ENCODE measurements around the gene CPAMD8. TPM values are rescaled to one million over a fixed set of nuclear protein-coding genes. Genes with fewer than 3 reads are reported as not detected.

The CPAMD8 gene
- total and polyA plus RNA-seq, 2 of the 8 experiments (the other 6 are each of a cell fraction or from before 2014, with no cell fraction given), result 6.1 to 9.2 TPM

- TF ChIP-seq, protein P1, sequence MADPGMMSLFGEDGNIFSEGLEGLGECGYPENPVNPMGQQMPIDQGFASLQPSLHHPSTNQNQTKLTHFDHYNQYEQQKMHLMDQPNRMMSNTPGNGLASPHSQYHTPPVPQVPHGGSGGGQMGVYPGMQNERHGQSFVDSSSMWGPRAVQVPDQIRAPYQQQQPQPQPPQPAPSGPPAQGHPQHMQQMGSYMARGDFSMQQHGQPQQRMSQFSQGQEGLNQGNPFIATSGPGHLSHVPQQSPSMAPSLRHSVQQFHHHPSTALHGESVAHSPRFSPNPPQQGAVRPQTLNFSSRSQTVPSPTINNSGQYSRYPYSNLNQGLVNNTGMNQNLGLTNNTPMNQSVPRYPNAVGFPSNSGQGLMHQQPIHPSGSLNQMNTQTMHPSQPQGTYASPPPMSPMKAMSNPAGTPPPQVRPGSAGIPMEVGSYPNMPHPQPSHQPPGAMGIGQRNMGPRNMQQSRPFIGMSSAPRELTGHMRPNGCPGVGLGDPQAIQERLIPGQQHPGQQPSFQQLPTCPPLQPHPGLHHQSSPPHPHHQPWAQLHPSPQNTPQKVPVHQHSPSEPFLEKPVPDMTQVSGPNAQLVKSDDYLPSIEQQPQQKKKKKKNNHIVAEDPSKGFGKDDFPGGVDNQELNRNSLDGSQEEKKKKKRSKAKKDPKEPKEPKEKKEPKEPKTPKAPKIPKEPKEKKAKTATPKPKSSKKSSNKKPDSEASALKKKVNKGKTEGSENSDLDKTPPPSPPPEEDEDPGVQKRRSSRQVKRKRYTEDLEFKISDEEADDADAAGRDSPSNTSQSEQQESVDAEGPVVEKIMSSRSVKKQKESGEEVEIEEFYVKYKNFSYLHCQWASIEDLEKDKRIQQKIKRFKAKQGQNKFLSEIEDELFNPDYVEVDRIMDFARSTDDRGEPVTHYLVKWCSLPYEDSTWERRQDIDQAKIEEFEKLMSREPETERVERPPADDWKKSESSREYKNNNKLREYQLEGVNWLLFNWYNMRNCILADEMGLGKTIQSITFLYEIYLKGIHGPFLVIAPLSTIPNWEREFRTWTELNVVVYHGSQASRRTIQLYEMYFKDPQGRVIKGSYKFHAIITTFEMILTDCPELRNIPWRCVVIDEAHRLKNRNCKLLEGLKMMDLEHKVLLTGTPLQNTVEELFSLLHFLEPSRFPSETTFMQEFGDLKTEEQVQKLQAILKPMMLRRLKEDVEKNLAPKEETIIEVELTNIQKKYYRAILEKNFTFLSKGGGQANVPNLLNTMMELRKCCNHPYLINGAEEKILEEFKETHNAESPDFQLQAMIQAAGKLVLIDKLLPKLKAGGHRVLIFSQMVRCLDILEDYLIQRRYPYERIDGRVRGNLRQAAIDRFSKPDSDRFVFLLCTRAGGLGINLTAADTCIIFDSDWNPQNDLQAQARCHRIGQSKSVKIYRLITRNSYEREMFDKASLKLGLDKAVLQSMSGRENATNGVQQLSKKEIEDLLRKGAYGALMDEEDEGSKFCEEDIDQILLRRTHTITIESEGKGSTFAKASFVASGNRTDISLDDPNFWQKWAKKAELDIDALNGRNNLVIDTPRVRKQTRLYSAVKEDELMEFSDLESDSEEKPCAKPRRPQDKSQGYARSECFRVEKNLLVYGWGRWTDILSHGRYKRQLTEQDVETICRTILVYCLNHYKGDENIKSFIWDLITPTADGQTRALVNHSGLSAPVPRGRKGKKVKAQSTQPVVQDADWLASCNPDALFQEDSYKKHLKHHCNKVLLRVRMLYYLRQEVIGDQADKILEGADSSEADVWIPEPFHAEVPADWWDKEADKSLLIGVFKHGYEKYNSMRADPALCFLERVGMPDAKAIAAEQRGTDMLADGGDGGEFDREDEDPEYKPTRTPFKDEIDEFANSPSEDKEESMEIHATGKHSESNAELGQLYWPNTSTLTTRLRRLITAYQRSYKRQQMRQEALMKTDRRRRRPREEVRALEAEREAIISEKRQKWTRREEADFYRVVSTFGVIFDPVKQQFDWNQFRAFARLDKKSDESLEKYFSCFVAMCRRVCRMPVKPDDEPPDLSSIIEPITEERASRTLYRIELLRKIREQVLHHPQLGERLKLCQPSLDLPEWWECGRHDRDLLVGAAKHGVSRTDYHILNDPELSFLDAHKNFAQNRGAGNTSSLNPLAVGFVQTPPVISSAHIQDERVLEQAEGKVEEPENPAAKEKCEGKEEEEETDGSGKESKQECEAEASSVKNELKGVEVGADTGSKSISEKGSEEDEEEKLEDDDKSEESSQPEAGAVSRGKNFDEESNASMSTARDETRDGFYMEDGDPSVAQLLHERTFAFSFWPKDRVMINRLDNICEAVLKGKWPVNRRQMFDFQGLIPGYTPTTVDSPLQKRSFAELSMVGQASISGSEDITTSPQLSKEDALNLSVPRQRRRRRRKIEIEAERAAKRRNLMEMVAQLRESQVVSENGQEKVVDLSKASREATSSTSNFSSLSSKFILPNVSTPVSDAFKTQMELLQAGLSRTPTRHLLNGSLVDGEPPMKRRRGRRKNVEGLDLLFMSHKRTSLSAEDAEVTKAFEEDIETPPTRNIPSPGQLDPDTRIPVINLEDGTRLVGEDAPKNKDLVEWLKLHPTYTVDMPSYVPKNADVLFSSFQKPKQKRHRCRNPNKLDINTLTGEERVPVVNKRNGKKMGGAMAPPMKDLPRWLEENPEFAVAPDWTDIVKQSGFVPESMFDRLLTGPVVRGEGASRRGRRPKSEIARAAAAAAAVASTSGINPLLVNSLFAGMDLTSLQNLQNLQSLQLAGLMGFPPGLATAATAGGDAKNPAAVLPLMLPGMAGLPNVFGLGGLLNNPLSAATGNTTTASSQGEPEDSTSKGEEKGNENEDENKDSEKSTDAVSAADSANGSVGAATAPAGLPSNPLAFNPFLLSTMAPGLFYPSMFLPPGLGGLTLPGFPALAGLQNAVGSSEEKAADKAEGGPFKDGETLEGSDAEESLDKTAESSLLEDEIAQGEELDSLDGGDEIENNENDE (IDR thresholded peaks at IDR 0.05; ENCODE audit: insufficient replicate concordance, low read length), result no peak
- TF ChIP-seq CHD1 (IDR thresholded peaks at IDR 0.05; ENCODE audit: low read depth, low read length) (no peak), BRCA1 (IDR thresholded peaks at IDR 0.05; ENCODE audit: low read depth, low read length) (no peak), TAF1 (IDR thresholded peaks at IDR 0.05; ENCODE audit: low read depth, low read length) (no peak), SP1 (IDR thresholded peaks at IDR 0.05; ENCODE audit: low read depth, low read length) (no peak), RNF2 (IDR thresholded peaks at IDR 0.05; ENCODE audit: borderline replicate concordance, low read depth, low read length, missing control alignments, poor library complexity, severe bottlenecking) (no peak), ATF3 (IDR thresholded peaks at IDR 0.05; ENCODE audit: insufficient read depth, low read depth, low read length) (no peak), SP2 (IDR thresholded peaks at IDR 0.05; ENCODE audit: low read length) (no peak), JUND (IDR thresholded peaks at IDR 0.05; ENCODE audit: low read length) (no peak), POU5F1 (IDR thresholded peaks at IDR 0.05; ENCODE audit: low read depth, low read length) (no peak)
These were observed 104.6 kb downstream of the CPAMD8 start (continued) for GRCh38 chr19:16921766-16922591.

Data from H1 (cell line).